HG03457 (cell line): Measurements from ENCODE around the gene NPIPA1.
A peak's percentile ranks its signal among the peaks of the same experiment; 100 is the strongest.
"Not testable (repeated sequence)": the region's sequence is repeated elsewhere in the genome, so short reads cannot be mapped to it uniquely, and the experiment has no call there.

Experiments used
- ATAC-seq: cut with Tn5 transposase; IDR thresholded peaks from one replicate; pipeline ENCODE4 v1.9.1; 2021; ENCODE audit warnings: moderate number of reproducible peaks; ENCODE audit not compliant: unreplicated experiment

NPIPA1 gene

DNA sequence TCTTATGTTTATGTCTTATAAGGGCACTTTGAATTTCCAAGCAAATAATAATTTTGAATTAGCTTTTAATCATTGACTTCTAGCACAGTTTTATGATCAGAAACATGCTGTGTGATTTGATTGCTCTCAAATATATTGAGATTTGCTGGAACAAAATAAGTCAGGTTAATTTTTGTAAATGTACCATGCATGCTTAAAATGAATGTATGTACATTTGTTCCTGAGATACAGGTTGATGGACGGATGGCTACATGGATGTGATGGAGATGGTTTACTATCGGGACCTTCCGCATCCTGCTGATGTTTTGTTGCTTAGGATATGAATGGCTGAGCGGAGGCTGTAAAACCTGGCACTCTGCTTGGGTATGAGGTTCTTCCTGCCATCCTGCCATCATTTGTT lies at the start of gene NPIPA1:
TSS of gene NPIPA1 (plus strand) at position 301 of the 400 bp plus-strand sequence. CDS start at position 301, 0 bp downstream.
- ATAC-seq: not testable (repeated sequence)

DNA sequence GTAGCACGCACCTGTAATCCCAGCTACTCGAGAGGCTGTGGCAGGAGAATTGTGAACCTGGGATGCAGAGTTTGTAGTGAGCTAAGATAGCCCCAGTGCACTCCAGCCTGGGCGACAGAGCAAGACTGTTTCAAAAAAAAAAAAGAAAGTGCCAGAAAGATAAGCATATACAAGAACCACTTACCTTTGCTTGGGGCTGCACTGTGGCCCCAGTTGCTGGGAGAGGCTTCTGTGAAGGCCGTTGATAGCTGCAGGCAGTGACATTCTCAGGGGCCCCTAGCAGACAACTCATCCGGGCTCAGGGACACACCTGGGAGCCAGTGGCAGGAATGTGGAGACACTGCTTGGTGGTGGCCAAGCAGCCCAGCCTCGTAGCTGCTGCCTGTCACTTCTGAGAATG lies 45.1 kb upstream of the NPIPA1 start:
- ATAC-seq: not testable (repeated sequence)

DNA sequence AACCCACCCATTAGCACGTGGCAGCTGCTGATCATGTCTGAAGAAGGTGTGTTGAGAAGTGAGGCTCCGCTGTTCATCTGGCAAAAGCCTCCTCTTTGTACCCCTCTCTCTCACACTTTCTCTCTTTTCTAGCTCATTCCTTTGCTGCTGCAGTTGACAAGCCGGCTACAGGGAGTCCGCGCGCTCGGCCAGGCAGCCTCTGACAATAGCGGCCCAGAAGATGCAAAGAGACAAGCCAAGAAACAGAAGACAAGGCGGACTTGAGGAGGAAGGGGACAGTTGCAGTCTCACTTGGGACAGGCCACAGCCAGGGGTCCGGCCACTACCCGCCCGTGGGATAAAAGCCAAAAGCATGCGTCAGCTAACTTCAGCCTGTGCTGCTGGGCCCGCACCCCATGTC lies 41.9 kb upstream of the NPIPA1 start:
- not testable (repeated sequence) for ATAC-seq

DNA sequence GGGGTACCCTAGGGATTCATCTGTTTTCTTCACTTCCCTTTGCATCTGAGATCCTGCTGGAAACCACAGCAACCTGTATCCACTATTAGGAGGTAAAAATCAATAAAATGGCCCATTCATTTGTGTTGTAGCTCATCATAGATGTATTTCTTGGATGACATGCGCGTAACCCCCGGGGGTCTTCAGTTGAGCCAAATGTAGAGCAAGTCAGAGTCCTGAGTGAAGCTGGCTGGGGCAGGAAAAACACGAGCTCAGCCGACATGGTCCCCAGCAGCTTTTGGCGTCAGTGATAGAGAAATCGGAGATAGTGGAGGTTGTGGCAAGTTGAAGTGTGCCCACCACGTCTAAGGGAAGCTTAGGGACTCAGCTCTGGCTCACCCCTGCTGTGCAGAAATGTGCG lies 41.2 kb upstream of the NPIPA1 start:
- ATAC-seq: not testable (repeated sequence)

DNA sequence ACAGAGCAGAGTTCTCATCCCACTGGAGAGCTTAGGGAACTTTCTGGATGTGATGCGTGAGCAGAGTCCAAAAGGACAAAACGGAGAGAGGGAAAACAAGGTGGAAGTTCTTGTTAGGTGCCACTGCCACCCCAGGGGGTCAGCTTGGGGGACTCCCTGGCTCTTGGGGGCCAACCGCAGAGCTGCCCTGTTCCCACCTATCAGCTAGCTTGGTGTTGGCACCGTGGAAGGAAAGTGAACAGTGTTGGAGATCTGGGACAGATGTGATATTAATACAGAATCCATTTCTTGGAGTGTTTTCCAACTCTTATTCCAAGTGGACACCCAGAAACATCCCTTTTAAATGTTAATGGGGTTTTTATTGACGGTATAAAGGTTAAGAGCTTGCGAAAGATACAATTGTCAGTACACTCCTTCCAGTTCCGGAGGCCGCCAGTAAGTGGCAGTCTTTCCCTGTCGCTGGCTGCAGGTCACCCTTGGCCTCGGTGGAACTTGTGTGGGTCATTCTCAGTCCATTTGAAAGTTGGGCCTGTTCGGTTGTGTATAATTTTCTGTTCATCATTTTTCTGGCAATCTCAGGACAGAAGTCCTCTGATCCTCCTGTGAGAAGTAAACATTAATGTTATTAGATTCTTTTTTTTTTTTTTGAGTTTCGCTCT lies 40.1 kb upstream of the NPIPA1 start:
- ATAC-seq: not testable (repeated sequence)

GRCh38 chr16:14898162-14898561 lies 39.1 kb upstream of the NPIPA1 start:
- not testable (repeated sequence) for ATAC-seq

DNA sequence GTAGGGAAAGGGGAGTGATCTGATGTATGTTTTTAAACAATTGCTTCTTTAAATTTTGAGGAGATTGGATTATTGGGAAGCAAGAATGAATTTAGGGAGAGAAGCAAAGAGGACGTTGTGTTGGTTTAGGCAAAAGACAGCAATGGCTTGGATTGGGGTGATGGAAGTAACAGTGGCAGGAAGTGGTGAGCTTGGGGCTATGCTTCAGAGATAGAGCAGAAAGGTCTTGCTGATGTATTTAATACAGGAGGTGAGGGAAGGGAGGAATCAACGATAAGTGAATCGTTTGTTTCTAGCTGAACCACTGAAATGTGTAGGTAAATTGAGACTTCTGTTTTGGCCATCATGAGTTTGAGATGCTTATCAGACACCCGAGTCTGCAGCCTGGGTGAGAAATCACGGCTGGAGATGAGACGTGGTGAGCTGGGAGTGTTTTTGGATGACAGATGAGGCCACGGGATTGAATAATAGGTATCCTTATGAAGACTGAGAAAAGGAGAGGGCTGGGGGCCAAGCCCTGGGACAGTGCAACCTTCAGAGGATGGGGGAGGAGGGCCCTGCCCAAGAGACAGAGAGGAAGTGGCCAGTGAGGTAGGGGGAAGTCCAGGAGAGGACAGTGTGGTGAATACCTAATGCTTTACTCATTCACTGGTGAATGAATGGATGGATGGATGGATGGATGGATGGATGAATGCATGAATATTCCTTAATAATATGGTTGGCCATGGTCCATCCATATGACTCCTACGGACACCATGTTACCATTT lies 33.9 kb upstream of the NPIPA1 start:
- ATAC-seq: not testable (repeated sequence)

- ATAC-seq: not testable (repeated sequence)
Observed at GRCh38 chr16:14909744-14910143, 27.5 kb upstream of the NPIPA1 start.

DNA sequence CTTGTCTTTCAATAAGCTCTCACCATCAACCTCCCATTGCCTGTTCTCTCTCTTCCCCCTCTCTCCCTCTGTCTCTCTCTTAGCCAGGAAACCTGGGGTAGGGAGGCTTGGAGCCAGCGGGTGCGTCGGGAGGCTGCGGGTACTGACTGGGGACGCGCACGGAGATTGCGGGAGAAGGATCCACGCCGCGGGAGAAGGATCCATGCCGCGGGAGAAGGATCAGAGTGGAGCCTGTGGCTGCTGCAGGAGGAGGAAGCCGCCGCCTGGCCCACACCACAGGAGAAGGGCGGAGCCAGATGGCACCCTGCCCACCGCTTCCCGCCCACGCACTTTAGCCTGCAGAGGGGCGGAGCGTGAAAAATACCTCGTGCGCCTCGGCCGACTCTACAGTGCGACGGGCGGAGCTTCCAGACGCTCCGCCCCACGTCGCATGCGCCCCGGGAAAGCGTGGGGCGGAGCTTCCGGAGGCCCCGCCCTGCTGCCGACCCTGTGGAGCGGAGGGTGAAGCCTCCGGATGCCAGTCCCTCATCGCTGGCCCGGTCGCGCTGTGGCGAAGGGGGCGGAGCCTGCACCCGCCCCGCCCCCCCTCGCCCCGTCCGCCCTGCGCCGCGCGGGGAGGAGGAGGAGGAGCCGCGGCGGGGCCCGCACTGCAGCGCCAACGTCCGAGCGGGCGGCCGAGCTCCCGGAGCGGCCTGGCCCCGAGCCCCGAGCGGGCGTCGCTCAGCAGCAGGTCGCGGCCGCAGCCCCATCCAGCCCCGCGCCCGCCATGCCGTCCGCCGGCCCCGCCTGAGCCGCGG lies 26.2 kb upstream of the NPIPA1 start:
- ATAC-seq: peak; percentile 83

DNA sequence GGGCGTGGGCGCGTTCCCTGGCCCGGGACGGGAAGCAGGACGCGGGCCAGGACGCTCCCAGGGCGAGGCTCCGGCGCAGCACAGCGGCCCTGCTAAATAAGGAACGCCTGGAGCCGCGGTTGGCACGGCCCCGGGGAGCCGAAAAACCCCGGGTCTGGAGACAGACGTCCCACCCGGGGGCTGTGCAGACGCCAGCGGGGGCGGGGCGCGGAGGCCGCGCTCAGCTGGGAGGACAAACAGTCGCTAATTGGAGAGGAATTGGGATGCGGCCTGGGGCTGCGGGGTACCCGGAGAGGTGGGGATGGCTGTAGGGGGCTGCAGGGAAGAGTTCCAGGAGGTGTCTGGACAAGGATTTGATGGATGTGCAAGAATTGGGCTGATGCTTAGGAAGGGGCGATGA lies 25.3 kb upstream of the NPIPA1 start:
- not testable (repeated sequence) for ATAC-seq

- not testable (repeated sequence) for ATAC-seq
Observed at GRCh38 chr16:14912588-14912987, 24.7 kb upstream of the NPIPA1 start.

GRCh38 chr16:14918504-14918903 lies 18.7 kb upstream of the NPIPA1 start:
- not testable (repeated sequence) for ATAC-seq

DNA sequence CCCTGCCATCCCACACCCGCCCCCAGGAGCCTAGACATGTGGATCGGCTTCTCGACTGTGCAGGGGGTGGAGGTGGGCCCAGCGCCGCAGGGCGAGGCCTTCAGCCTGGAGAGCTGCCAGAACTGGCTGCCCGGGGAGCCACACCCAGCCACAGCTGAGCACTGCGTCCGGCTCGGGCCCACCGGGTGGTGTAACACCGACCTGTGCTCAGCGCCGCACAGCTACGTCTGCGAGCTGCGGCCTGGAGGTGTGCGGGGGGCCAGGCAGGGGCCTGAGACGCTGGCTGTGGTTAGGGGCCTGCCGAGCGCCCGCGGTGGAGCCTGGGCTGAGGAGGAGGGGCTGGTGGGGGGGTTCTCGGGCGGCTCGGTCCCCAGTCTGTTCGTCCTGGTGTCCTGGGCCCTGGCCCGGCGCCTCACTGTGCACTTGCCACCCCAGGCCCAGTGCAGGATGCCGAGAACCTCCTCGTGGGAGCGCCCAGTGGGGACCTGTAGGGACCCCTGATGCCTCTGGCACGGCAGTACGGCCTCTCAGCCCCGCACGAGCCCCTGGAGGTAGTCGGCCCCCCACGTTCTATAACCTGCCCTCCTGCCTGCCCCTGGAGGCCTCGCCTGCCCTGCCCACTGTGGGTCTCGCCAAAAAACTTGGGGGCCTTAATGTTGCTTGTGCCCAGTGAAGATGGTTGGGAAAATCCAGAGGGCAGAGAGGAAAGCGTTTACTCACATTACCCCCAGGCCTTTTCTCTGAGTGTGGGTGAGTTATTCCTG lies 17.2 kb upstream of the NPIPA1 start:
- ATAC-seq: not testable (repeated sequence)

GRCh38 chr16:14922285-14922684 lies 15.0 kb upstream of the NPIPA1 start:
- not testable (repeated sequence) for ATAC-seq

- not testable (repeated sequence) for ATAC-seq
Observed at GRCh38 chr16:14922968-14923367, 14.3 kb upstream of the NPIPA1 start.

DNA sequence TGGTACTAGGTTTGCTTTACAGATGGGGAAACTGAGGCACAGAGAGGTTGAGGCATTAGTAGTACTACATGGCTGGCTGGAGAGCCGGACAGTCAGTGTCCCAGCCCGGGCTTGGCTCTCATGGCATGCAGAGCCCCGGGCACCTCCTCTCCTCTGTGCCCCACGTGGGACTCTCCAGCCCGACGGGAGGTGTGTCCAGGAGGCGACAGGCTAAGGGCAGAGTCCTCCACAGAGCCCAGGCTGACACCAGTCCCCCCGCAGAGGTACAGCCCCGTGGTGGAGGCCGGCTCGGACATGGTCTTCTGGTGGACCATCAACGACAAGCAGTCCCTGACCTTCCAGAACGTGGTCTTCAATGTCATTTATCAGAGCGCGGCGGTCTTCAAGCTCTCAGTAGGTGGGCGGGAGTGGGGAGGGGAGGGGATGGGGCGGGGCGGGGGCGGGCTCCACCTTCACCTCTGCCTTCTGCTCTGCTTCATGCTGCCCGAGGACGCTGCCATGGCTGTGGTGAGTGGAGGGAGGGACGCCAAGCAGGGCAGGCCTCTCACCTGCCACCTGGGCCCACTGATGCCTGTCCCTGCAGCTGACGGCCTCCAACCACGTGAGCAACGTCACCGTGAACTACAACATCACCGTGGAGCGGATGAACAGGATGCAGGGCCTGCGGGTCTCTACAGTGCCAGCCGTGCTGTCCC lies 13.7 kb upstream of the NPIPA1 start:
- not testable (repeated sequence) for ATAC-seq

GRCh38 chr16:14924359-14924758 lies 12.9 kb upstream of the NPIPA1 start:
- ATAC-seq: not testable (repeated sequence)

DNA sequence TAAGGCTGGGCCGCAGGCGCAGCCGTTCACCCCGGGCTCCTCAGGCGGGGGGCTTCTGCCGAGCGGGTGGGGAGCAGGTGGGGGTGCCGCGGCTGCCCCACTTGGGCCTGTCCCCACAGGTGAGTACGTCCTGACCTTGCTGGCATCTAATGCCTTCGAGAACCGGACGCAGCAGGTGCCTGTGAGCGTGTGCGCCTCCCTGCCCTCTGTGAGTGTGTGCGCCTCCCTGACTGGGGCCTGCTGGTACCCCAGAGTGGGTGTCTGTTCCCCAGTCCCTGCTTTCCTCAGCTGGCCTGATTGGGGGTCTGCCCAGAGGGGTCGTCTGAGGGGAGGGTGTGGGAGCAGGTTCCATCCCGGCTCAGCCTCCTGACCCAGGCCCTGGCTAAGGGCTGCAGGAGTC lies 12.3 kb upstream of the NPIPA1 start:
- ATAC-seq: not testable (repeated sequence)

DNA sequence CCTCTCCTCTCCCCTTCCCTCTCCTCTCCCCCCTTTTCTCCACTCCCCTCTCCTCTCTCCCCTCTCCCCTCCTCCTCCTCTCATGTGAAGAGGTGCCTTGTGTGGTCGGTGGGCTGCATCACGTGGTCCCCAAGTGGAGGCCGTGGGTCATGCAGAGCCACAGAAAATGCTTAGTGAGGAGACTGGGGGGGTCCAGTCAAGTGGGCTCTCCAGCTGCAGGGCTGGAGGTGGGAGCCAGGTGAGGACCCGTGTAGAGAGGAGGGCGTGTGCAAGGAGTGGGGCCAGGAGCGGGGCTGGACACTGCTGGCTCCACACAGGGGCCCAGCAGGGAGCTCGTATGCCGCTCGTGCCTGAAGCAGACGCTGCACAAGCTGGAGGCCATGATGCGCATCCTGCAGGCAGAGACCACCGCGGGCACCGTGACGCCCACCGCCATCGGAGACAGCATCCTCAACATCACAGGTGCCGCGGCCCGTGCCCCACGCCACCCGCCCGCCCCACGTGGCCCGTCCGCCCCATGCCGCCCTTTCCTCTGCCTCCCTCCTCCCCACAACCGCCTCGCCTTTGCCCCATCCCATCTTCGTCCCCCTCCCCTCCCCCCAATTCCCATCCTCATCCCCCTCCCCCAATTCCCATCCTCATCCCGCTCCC lies 9.1 kb upstream of the NPIPA1 start:
- not testable (repeated sequence) for ATAC-seq
